ENCODE results near the gene FANCI. TPM values are rescaled to one million over a fixed set of nuclear protein-coding genes. Genes with fewer than 3 reads are reported as not detected.

Gene FANCI
- total RNA-seq, 4 donors from 2014 or later = 0.67 to 1.8 (median 1.5) TPM

DNA sequence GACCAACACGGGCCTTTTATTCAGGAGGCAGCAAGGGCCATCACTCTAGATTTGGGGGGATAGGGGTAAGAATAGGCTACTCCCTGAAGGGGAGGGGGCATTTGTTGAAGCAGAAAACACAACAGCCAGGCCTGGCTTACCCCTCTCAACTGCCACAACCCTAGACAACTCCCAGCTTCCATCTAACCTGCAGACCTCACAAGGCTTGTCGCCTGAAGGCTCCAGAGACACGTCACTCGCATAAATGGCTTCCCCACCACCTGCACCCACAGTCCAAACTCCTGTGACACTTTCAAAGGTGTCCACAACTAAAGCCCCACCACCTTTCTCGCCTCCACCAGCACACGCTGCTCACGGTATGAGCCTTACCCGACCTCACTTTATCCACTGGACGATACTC lies 75.9 kb downstream of the FANCI start:
- H3K9me3 ChIP-seq = no peaks in the 10 kb centered on the region
- intact Hi-C loops (cut with DNase I) = no loop called here
- peaks cover 94 to 98% of the 10 kb centered on the region in 2 donors for H3K36me3 ChIP-seq
- no peaks in the 10 kb centered on the region for H3K27me3 ChIP-seq
- no peaks in the 10 kb centered on the region for H3K4me1 ChIP-seq
- H3K27ac ChIP-seq = no peak overlapping the region
- no peak overlapping the region for H3K4me3 ChIP-seq (replicated peaks in 1 of 3)
- DNase-seq = no peak
- WGBS, 2 donors = 92 to 94% methylated on average over 9 of the region's 9 CpGs
- TF ChIP-seq POLR2A (IDR thresholded peaks at IDR 0.05) (no peak), CTCF (IDR thresholded peaks at IDR 0.05) (no peak)

DNA sequence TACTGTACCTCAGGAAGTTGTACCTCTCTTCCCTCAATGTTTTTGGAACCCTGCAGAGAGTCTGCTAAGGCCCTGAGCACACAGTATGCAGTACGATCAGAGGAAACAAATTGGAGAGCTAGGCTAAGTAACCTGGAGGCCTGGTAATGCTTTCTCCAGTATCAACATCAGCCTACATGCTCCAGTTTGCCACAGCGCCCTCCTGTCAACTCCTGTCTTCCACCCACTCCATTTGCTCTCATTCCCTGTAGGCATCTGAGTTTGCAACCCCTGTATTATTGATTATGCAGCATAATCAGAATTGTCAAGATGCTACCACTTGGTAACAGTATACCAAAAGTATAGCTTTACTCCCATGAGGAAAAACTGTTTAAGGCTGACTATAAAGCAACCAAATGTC lies 76.4 kb downstream of the FANCI start:
- H3K4me1 ChIP-seq = no peaks in the 10 kb centered on the region
- 92 to 98% methylated on average over 2 of the region's 2 CpGs for WGBS, 2 donors
- H3K9me3 ChIP-seq = no peaks in the 10 kb centered on the region
- H3K27me3 ChIP-seq = no peaks in the 10 kb centered on the region
- intact Hi-C loops (cut with DNase I) = no loop called here
- DNase-seq = no peak
- no peak overlapping the region for H3K27ac ChIP-seq
- TF ChIP-seq POLR2A (IDR thresholded peaks at IDR 0.05) (no peak), CTCF (IDR thresholded peaks at IDR 0.05) (no peak)
- H3K36me3 ChIP-seq = peaks cover 92 to 98% of the 10 kb centered on the region in 2 donors
- H3K4me3 ChIP-seq (replicated peaks in 1 of 3) = no peak overlapping the region

GRCh38 chr15:89321521-89322410 lies 78.0 kb downstream of the FANCI start:
- Histone ChIP-seq H3K27me3 (no peaks in the 10 kb centered on the region), H3K36me3 (peaks cover 93 to 98% of the 10 kb centered on the region in 2 donors), H3K27ac (no peak overlapping the region), H3K4me3 (replicated peaks in 1 of 3) (no peak overlapping the region), H3K9me3 (no peaks in the 10 kb centered on the region), H3K4me1 (no peaks in the 10 kb centered on the region)
- no peak for DNase-seq
- intact Hi-C loops (cut with DNase I) = no loop called here
- WGBS, 2 donors = 89% methylated on average over 16 to 17 of the region's 17 CpGs
- no peak for TF ChIP-seq POLR2A (IDR thresholded peaks at IDR 0.05)
- no peak for TF ChIP-seq CTCF (IDR thresholded peaks at IDR 0.05)

DNA sequence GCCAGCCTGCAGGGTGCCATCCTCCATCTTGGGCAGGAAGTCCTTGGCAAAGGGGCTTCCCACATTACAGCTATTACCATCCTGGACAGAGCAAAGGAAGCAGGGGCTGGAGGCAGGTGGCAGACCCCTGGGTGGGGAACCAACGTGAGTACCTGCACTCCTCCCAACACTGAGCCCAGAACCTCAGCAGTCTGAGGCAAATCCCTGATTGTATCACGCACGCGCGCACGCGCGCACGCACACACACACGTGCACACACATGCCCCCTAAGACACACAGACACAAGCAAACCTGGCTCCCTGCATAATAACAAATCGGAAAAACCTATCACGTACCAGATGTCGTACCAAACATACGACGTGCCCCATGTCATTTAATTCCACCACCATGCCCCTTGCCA lies 79.0 kb downstream of the FANCI start:
- DNase-seq = no peak
- Histone ChIP-seq H3K4me3 (replicated peaks in 1 of 3) (no peak overlapping the region), H3K36me3 (peaks cover 88 to 97% of the 10 kb centered on the region in 2 donors), H3K27ac (no peak overlapping the region), H3K9me3 (no peaks in the 10 kb centered on the region), H3K27me3 (no peaks in the 10 kb centered on the region), H3K4me1 (no peaks in the 10 kb centered on the region)
- WGBS, 2 donors = 93 to 94% methylated on average over 15 of the region's 15 CpGs
- intact Hi-C loops (cut with DNase I) = no loop called here
- TF ChIP-seq POLR2A (IDR thresholded peaks at IDR 0.05) = no peak
- TF ChIP-seq CTCF (IDR thresholded peaks at IDR 0.05) = no peak

GRCh38 chr15:89323825-89324224 lies 80.0 kb downstream of the FANCI start:
- no peak overlapping the region for H3K27ac ChIP-seq
- H3K9me3 ChIP-seq = no peaks in the 10 kb centered on the region
- DNase-seq = no peak
- H3K4me1 ChIP-seq = no peaks in the 10 kb centered on the region
- H3K4me3 ChIP-seq (replicated peaks in 1 of 3) = no peak overlapping the region
- H3K36me3 ChIP-seq = peaks cover 89 to 97% of the 10 kb centered on the region in 2 donors
- H3K27me3 ChIP-seq = no peaks in the 10 kb centered on the region
- TF ChIP-seq CTCF (IDR thresholded peaks at IDR 0.05) (no peak), POLR2A (IDR thresholded peaks at IDR 0.05) (no peak)
- intact Hi-C loops (cut with DNase I) = no loop called here
- WGBS, 2 donors = 84 to 91% methylated on average over 6 of the region's 6 CpGs
